Hematopoietic multipotent progenitor cell treated with erythropoietin and hydrocortisone succinate and interleukin-3 and kit ligand, for 4 days (in vitro differentiated cells): ENCODE results near the gene B4GALT3.

ENCODE experiments used
- DNase-seq: peaks from one replicate; pipeline ENCODE4 v3.0.0-alpha.2; 2015

The B4GALT3 gene

GRCh38 chr1:161161652-161162051, 15.7 kb downstream of the B4GALT3 start:
- no peak for DNase-seq

- no peak for DNase-seq
Measured at GRCh38 chr1:161160671-161161145, 16.6 kb downstream of the B4GALT3 start.

GRCh38 chr1:161159913-161160243, 17.4 kb downstream of the B4GALT3 start:
- DNase-seq, result no peak

- peak; percentile 97 for DNase-seq
Measured at GRCh38 chr1:161159087-161159912, 18.0 kb downstream of the B4GALT3 start, which contains the start of gene USP21. USP21 (plus strand) TSS chr1:161159500; CDS start chr1:161160641, 1,141 bp downstream.

GRCh38 chr1:161158316-161159010, 18.8 kb downstream of the B4GALT3 start:
- DNase-seq, result peak; percentile 76

GRCh38 chr1:161157867-161158266, 19.4 kb downstream of the B4GALT3 start:
- no peak for DNase-seq

- DNase-seq, result peak; percentile 96
Measured at GRCh38 chr1:161153682-161154337, 23.5 kb downstream of the B4GALT3 start, which contains the start of gene UFC1. UFC1 (plus strand) TSS chr1:161153978; CDS start chr1:161153998, 20 bp downstream.

- peak; percentile 30 for DNase-seq
Measured at GRCh38 chr1:161153176-161153575, 24.1 kb downstream of the B4GALT3 start.

- DNase-seq, result no peak
Measured at GRCh38 chr1:161145832-161146231, 31.5 kb downstream of the B4GALT3 start.

- DNase-seq, result no peak
Measured at GRCh38 chr1:161140755-161141400, 36.4 kb downstream of the B4GALT3 start.

- DNase-seq, result peak; percentile 81
Measured at GRCh38 chr1:161139766-161140165, 37.5 kb downstream of the B4GALT3 start.

- no peak for DNase-seq
Measured at GRCh38 chr1:161138431-161138830, 38.9 kb downstream of the B4GALT3 start.

- no peak for DNase-seq
Measured at GRCh38 chr1:161137881-161138280, 39.4 kb downstream of the B4GALT3 start.

GRCh38 chr1:161133220-161133740, 44.0 kb downstream of the B4GALT3 start:
- no peak for DNase-seq

GRCh38 chr1:161132410-161133219, 44.7 kb downstream of the B4GALT3 start, which contains the start of gene DEDD:
DEDD (minus strand) TSS chr1:161132667; CDS start chr1:161124462, 8,205 bp downstream.
- DNase-seq, result peak; percentile 99

GRCh38 chr1:161131523-161132409, 45.5 kb downstream of the B4GALT3 start:
- peak; percentile 35 for DNase-seq

- no peak for DNase-seq
Measured at GRCh38 chr1:161130266-161130665, 47.0 kb downstream of the B4GALT3 start.

GRCh38 chr1:161128591-161129420, 48.5 kb downstream of the B4GALT3 start:
- DNase-seq, result no peak

GRCh38 chr1:161127649-161128048, 49.7 kb downstream of the B4GALT3 start:
- DNase-seq, result peak; percentile 42

- no peak for DNase-seq
Measured at GRCh38 chr1:161122967-161123366, 54.3 kb downstream of the B4GALT3 start.
